H54 (cell line): ENCODE data around the gene IQGAP3.
"Not testable (repeated sequence)": the region's sequence is repeated elsewhere in the genome, so short reads cannot be mapped to it uniquely, and the experiment has no call there.

Experiments used
- DNase-seq: peaks from one replicate; pipeline ENCODE4 v3.0.0; 2011; ENCODE audit warnings: low spot score, mixed read lengths; ENCODE audit not compliant: insufficient read length
- FAIRE-seq: peaks from 3 replicates; lab custom pipeline; 2011; peaks lifted over from hg19 to GRCh38; lab: Jason Lieb, UNC
- POLR2A ChIP-seq: IDR thresholded peaks from 2 replicates; pipeline ENCODE4 v1.6.1; 2011; ENCODE audit warnings: low read depth, mild to moderate bottlenecking, low read length

The IQGAP3 gene

GRCh38 chr1:156590326-156591180, 18.2 kb upstream of the IQGAP3 start:
- FAIRE-seq (no peak), DNase-seq (no peak)

GRCh38 chr1:156589546-156589945, 17.2 kb upstream of the IQGAP3 start:
- DNase-seq (no peak), FAIRE-seq (no peak)
- TF ChIP-seq POLR2A: no peak

More at GRCh38 chr1:156590326-156591180, 18.2 kb upstream of the IQGAP3 start:
- no peak for TF ChIP-seq POLR2A

GRCh38 chr1:156587927-156588326, 15.6 kb upstream of the IQGAP3 start:
- not testable (repeated sequence) for FAIRE-seq, DNase-seq

GRCh38 chr1:156586892-156587477, 14.6 kb upstream of the IQGAP3 start:
- no peak for DNase-seq
- no peak for TF ChIP-seq POLR2A
- FAIRE-seq: no peak

- no peak for FAIRE-seq
- no peak for DNase-seq
- no peak for TF ChIP-seq POLR2A
Observed at GRCh38 chr1:156586323-156586722, 14.0 kb upstream of the IQGAP3 start.

- TF ChIP-seq POLR2A: no peak
- no peak for DNase-seq
- FAIRE-seq: no peak
Observed at GRCh38 chr1:156584813-156585212, 12.4 kb upstream of the IQGAP3 start.

- DNase-seq: peak; percentile 73
- TF ChIP-seq POLR2A: no peak
- no peak for FAIRE-seq
Observed at GRCh38 chr1:156583821-156584622, 11.7 kb upstream of the IQGAP3 start.

- no peak for DNase-seq
- TF ChIP-seq POLR2A: no peak
- FAIRE-seq: no peak
Observed at GRCh38 chr1:156582388-156583017, 10.1 kb upstream of the IQGAP3 start.

- DNase-seq (no peak), FAIRE-seq (no peak)
- TF ChIP-seq POLR2A: no peak
Observed at GRCh38 chr1:156581661-156582387, 9.5 kb upstream of the IQGAP3 start.

GRCh38 chr1:156579472-156579871, 7.1 kb upstream of the IQGAP3 start, which contains the start of gene TTC24:
Gene TTC24, plus strand, starts transcription at chr1:156579723. Its CDS starts 1,642 bp downstream, at chr1:156581365.
- no peak for TF ChIP-seq POLR2A
- no peak for DNase-seq
- no peak for FAIRE-seq

- no peak for TF ChIP-seq POLR2A
- DNase-seq (no peak), FAIRE-seq (no peak)
Observed at GRCh38 chr1:156578055-156578454, 5.7 kb upstream of the IQGAP3 start.

GRCh38 chr1:156577550-156577949, 5.2 kb upstream of the IQGAP3 start:
- DNase-seq: no peak
- TF ChIP-seq POLR2A: no peak
- FAIRE-seq: no peak
